Astrocyte of the hippocampus (primary cell): ENCODE data around the gene RNF186.
"Not testable (repeated sequence)": the region's sequence is repeated elsewhere in the genome, so short reads cannot be mapped to it uniquely, and the experiment has no call there.

ENCODE experiments used
- DNase-seq: peaks from one replicate; pipeline ENCODE4 v3.0.0; 2011; ENCODE audit warnings: low read depth, low spot score

The RNF186 gene

GRCh38 chr1:19794583-19794982 lies 20.5 kb downstream of the RNF186 start:
- no peak for DNase-seq

- no peak for DNase-seq
These were observed 21.6 kb downstream of the RNF186 start for GRCh38 chr1:19793360-19794046.

DNA sequence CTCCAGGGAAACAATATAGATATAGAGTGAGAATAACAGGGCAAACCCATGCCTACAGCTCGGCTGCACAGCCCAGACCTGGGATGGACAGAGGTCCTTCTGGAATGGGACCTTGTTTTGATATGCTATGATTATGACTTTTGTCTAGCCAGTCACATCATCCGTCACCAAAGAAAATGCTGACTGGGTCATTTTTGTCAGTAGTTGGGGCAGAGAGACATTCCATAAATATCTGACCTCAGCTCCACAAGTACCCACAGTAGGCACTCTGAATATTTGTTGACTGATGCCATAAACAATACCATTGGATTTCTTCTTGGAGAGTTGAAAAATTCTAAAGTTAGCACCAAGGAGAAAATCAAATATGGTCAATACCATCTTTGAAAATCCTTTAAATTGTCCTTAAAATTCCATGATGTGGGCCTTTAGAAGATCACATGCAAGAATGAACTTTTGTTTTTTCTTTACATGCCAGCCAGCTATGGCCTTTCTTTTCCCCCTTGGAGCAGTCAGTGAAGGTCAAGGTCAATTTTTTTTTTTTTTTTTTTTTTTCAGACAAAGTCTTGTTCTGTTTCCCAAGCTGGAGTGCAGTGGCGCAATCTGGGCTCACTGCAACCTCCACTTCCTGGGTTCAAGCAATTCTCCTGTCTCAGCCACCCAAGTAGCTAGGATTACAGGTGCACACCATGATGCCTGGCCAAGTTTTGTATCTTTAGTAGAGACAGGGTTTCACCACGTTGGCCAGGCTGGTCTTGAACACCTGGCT lies 22.7 kb downstream of the RNF186 start:
- no peak for DNase-seq

DNA sequence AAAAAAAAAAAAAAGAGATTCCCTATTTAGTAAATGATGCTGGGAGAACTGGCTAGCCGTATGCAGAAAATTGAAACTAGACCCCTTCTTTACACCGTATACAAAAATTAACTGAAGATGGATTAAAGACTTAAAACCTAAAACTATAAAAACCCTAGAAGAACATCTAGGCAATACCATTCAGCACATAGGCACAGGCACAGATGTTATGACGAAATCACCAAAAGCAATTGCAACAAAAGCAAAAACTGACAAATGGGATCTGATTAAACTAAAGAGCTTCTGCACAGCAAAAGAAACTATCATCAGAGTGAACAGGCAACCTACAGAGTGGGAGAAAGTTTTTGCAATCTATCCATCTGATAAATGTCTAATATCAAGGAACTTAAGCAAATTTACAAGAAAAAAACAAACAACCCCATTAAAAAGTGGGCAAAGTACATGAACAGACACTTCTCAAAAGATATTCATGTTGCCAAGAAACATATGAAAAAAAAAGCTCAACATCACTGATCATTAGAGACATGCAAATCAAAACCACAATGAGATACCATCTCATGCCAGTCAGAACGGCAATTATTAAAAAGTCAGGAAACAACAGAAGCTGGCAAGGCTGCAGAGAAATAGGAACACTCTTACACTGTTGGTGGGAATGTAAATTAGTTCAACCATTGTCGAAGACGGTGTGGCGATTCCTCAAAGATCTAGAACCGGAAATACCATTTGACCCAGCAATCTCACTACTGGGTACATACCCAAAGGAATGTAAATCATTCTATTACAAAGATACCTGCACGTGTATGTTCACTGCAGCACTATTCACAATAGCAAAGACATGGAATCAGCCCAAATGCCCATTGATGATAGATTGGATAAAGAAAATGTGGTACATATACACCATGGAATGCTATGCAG lies 24.8 kb downstream of the RNF186 start:
- not testable (repeated sequence) for DNase-seq

DNA sequence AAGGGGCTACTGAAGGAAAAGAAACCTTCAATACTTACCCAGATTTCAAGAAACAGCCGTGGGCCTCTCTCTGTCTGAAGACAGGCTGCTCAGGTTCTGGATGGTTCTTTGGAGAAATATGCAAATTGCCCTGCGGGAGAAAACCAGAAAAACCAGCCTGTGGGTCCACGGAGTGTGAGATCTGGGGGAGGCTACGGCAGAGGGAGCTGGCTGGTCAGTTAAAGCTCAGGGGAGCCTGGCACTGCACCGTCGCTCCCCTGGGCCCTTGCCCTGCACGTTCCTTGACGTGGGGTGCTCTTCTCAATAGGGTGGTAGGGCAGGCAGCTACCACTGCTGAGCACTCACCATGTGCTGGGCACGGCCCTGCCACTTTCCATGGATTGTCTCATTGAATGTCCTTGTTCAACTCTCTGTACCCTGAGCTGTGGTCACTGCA lies 28.1 kb downstream of the RNF186 start:
- no peak for DNase-seq

GRCh38 chr1:19785660-19786059 lies 29.4 kb downstream of the RNF186 start:
- no peak for DNase-seq

GRCh38 chr1:19780267-19780877 lies 34.7 kb downstream of the RNF186 start:
- DNase-seq: no peak

DNA sequence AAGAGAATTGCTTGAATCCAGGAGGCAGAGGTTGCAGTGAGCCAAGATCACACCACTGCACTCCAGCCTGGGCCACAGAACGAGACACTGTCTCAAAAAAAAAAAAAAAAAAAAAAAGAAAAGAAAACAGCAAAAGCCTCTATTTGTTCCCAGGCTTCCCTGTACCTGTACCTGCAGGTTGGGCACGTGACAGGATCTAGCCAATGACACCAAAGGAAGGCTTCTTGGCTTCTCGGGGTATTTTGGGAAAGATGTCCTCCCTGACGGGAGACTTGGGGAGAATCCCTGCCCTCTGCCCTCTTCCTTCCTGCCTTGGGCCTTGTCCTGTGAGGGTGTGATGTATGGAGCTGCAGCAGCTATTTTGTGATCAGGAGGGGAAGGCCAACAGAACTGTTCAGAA lies 38.1 kb downstream of the RNF186 start:
- no peak for DNase-seq

DNA sequence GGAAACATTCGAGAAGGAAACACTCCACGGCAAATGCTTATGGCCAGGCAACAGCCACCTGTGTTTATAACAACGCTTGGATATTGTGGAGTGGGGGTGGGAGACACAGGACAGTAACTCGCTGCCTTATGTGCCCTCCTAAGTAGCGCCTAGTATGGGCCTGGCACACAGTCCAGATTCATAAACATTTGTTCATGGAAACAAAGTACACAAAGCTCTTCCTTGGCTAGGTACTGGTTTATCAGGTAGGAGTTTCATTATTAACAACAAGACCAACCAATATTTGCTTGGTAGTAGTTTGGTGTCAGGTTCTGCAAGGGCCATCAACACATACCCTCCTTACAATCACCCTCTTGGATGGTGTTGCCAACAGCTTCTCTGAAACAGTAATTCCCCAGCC lies 38.8 kb downstream of the RNF186 start:
- DNase-seq: no peak

DNA sequence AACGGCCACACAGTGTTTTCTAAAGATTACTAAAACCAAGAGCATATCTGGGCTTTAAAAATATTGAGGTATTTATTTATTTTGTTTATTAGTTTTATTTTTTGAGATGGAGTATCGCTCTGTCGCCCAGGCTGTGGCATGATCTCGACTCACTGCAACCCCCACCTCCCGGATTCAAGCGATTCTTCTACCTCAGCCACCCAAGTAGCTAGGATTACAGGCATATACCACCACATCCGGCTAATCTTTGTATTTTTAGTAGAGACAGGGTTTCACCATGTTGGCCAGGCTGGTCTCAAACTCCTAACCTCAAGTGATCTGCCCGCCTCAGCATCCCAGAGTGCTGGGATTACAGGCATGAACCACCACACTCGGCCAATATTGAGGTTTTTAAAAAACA lies 39.3 kb downstream of the RNF186 start:
- no peak for DNase-seq

- DNase-seq: no peak
These were observed 39.8 kb downstream of the RNF186 start for GRCh38 chr1:19775317-19775716.

DNA sequence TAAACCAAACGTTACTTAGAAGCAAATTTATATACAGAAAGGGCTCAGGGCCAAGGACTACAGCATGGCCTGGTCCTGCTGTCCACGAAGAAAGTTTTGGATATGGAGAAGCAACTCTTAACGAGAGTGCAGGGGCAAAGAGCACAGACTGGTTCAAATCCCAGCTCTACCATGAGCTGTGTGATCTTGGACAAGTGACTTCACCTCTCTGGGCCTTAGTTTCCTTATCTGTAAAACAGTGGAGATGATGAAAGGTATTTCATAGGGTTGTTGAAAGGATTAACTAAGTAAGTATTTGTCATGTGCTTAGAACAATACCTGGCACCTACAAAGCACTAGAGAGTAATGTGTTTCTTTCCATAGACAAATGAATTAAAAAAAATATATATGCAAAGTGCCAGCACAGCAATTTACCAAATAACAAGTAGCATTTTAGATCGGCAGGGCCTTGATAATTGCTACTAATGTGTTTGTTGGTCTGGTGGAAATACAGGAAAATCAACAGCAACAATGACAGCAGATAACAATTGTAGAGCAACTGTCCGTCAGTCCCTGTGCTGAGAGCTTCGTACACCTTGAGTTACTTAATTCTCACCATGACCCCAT lies 40.8 kb downstream of the RNF186 start:
- DNase-seq: no peak

DNA sequence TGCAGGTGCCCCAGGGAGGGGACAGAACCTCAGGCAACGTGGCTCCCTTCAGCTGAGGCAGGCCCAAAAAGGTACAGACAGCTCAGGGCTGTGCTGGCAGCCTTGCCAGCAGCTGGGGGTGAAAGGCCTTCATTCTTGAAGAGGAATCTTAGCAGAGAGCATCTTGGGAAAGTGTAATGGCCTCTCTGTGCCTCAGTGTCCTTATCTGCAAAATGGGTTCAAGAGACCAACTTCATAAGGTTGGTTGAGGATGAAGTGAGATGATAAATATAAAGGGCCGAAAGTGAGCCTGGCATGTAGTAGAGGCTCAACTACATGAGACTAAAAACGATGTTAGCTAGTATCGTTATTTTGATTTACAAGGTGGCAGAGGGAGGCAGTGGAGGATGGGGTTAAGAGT lies 41.6 kb downstream of the RNF186 start:
- DNase-seq: no peak

DNA sequence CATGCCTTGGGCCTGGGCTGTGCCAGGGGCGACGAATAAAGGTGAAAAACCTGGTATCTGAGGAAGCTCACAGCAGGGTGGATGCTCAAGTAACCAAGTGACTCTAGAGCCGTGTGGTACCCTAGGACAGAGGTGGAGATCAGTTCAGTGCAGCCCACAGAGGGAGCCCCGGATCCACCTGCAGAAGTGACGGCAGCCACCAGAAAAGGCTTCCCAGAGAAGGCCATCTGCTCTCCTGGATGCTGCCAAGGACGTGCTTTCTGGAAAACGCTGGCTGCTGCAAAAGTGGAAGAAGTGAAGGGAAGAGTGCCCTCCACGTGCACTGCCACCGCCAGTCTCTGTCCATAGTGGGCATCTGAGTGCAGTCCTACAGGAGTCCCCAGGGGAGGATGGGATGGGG lies 43.0 kb downstream of the RNF186 start:
- DNase-seq: no peak

DNA sequence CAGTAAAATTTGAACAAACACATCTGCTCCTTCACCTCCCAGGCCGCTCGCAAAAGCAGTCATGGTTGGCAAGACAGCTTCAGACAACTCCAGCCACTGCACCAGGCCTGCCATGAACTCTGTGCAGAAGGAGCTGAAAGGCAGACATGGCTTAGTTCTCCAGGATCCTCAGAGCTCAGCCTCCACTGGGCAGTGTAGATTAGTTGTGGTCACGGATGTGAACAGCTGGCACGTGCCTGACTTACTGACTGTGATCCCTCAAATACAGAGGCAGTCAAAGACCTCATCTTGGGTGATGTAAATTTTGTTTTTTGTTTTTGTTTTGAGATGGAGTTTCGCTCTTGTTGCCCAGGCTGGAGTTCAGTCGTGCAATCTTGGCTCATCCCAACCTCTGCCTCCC lies 43.7 kb downstream of the RNF186 start:
- no peak for DNase-seq

- DNase-seq: no peak
These were observed 44.5 kb downstream of the RNF186 start for GRCh38 chr1:19770436-19771190.

DNA sequence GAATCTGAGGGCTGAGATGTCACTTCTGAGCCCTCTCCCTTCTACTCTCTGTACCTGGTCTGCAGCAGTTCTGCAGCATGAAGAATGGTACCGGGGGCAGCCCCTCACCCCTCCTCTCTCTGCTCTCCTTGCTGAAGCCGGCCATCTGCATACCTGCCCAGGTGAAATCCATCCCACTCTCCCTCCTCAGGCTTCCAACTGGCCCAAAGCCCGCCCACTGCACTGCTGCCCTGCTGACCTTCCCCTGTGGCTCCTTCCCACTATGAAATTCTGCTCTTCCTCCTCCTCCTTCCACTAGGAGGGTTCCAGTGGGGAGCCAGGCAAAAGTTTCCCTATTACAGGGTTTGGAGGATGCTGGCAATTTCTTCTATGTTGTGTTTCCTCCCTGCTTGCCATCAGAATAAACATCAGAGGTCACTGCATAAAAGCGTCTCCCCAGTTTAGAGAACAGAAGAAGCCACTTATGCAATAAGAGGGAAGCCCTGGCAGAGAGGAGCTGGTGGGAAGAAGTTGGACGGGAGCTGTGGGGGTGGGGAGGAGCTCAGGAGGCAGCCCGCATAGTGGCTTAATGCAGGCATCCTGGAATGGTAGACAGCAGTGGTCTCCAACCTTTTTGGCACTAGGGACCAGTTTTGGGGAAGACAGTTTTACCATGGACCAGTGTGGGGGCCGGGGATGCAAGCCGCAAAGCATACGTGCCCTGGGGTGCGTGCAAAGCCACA lies 45.7 kb downstream of the RNF186 start:
- no peak for DNase-seq

- DNase-seq: peak; percentile 54
These were observed 46.5 kb downstream of the RNF186 start for GRCh38 chr1:19768353-19769210.

GRCh38 chr1:19765623-19766022 lies 49.5 kb downstream of the RNF186 start:
- DNase-seq: peak; percentile 95
